Adrenal gland (tissue), 12 donors: Measurements from ENCODE around the gene PTPRN2. TPM values are rescaled to one million over a fixed set of nuclear protein-coding genes. Genes with fewer than 3 reads are reported as not detected.

Source experiments
- DNase-seq, 7 donors: peaks; one replicate each; pipeline ENCODE4 v3.0.0-alpha.2; 2019 to 2020
- H3K27ac ChIP-seq, 5 donors: fragments of 200-600 bp; sonication (generic) in 4 of 5; 1 replicate in 3 of 5; 2 replicates in 2 of 5; pipeline versions ENCODE4 v1.5.1 to v1.8.0; 2016 to 2020; ENCODE audit warnings: mild to moderate bottlenecking in 1 of 5
- H3K27me3 ChIP-seq: fragments of 200-600 bp; 2 replicates; pipeline ENCODE4 v1.8.0; 2021
- H3K36me3 ChIP-seq, 2 donors: fragments of 200-600 bp; replicated peaks in 1 of 2; 1 replicate in 1 of 2; 2 replicates in 1 of 2; pipeline versions ENCODE4 v1.5.1 to v1.8.0; 2018 to 2022
- H3K4me1 ChIP-seq, 2 donors: fragments of 200-600 bp; replicated peaks in 1 of 2; 1 replicate in 1 of 2; 2 replicates in 1 of 2; pipeline versions ENCODE4 v1.5.1 to v1.8.0; 2018 to 2021
- H3K4me3 ChIP-seq, 4 donors: fragments of 200-600 bp; sonication (generic) in 3 of 4; one replicate each; pipeline ENCODE4 v1.5.1; 2016 to 2018
- H3K9me3 ChIP-seq, 3 donors: fragments of 200-600 bp; sonication (generic) in 1 of 3; replicated peaks in 1 of 3; 1 replicate in 2 of 3; 2 replicates in 1 of 3; pipeline versions ENCODE4 v1.5.1 to v1.8.0; 2016 to 2021
- CTCF ChIP-seq, 6 experiments: fragments of 450-650 bp in 4 of 6; fragments of 200-600 bp in 2 of 6; sonication (generic) in 1 of 6; IDR thresholded peaks; 1 replicate in 5 of 6; 2 replicates in 1 of 6; pipeline versions ENCODE4 v1.5.1 to v1.8.0; 2016 to 2021; ENCODE audit warnings: antibody characterized with exemption in 6 of 6, mild to moderate bottlenecking in 2 of 6, moderate library complexity in 1 of 6
- POLR2A ChIP-seq, 2 donors: fragments of 450-650 bp; IDR thresholded peaks; one replicate each; pipeline ENCODE4 v1.6.1; 2017; ENCODE audit warnings: antibody characterized with exemption in 2 of 2, mild to moderate bottlenecking in 2 of 2, moderate library complexity in 1 of 2
- WGBS, 4 donors: extraction: QIAGEN DNeasy Blood & Tissue Kit in 2 of 4; methylation state at CpG; one replicate each; pipeline versions ENCODE4 v1.1.5 to v1.1.7; 2013 to 2017; 5-methylcytosine and 5-hydroxymethylcytosine counted together
- intact Hi-C, 2 donors: fragments of 100-400 bp; cut with DNase I; formaldehyde crosslinking; loops; one replicate each; pipeline versions ENCODE4 v1.14.1 to v1.15.0; 2022 to 2023
- polyA plus RNA-seq, 3 donors: library from polyadenylated mRNA; stranded (reverse); fragments of 200-250 nt in 2 of 3; fragments of 350-450 nt in 1 of 3; fragmentation: Illumina TruSeq in 1 of 3; extraction: RNeasy Lipid Tissue Mini Kit (QIAGEN cat#74804) in 1 of 3; gene quantifications; one replicate each; pipeline ENCODE4 v1.2.3, GENCODE V29; 2013 to 2014
- total RNA-seq, 9 donors: library from RNA; depleted of rRNA in 4 of 9; stranded (reverse); fragments of >200 nt in 4 of 9; fragments of 120-200 nt in 1 of 9; fragmentation: NEBNext Ultra II Directional in 1 of 9; extraction: Animal tissue kit (Norgen Biotek cat#: 25700) in 1 of 9; gene quantifications; one replicate each; pipeline versions ENCODE4 v1.1.0 to v1.2.4, GENCODE V29; 2013 to 2023
- donor health status: healthy with polysubstance abuse.
- donor health status: Bipolar disorder and iron deficiency.
- donor health status: DM: yes; HTN: yes; CAD: no.
- donor health status: DM: no; HTN: no; CAD: no.
- donor health status: DM: no; HTN: no; CAD: no.
- donor health status: DM: yes; HTN: yes; CAD: no.

The PTPRN2 gene
- total and polyA plus RNA-seq, 12 donors = 2.2 to 16.2 (median 3.4) TPM

GRCh38 chr7:157875230-157876179, 712.1 kb downstream of the PTPRN2 start:
- H3K9me3 ChIP-seq = no peaks in the 10 kb centered on the region
- peaks cover 5% of the 10 kb centered on the region for H3K27me3 ChIP-seq
- no peaks in the 10 kb centered on the region for H3K36me3 ChIP-seq
- no peaks in the 10 kb centered on the region for H3K4me1 ChIP-seq
- no peak overlapping the region for H3K4me3 ChIP-seq
- peak; percentile 14 to 46 (median 32) for TF ChIP-seq CTCF (IDR thresholded peaks at IDR 0.05)
- no peak for TF ChIP-seq POLR2A (IDR thresholded peaks at IDR 0.05)
- no peak overlapping the region for H3K27ac ChIP-seq
- WGBS, 4 donors = 17 to 33% (median 29%) methylated on average over 14 to 30 of the region's 30 CpGs
- peak in 5 of 7 donors; percentile 23 to 50 (median 33) for DNase-seq
- intact Hi-C loops = no loop called here

- H3K4me3 ChIP-seq = no peak overlapping the region
- H3K27ac ChIP-seq = no peak overlapping the region
- TF ChIP-seq CTCF (IDR thresholded peaks at IDR 0.05) (no peak), POLR2A (IDR thresholded peaks at IDR 0.05) (no peak)
- H3K36me3 ChIP-seq = no peaks in the 10 kb centered on the region
- H3K9me3 ChIP-seq = no peaks in the 10 kb centered on the region
- WGBS, 4 donors = 54 to 84% (median 67%) methylated on average over 9 to 12 of the region's 12 CpGs
- intact Hi-C loops = no loop called here
- peaks cover 5% of the 10 kb centered on the region for H3K27me3 ChIP-seq
- no peaks in the 10 kb centered on the region for H3K4me1 ChIP-seq
- no peak for DNase-seq
These were observed 712.8 kb downstream of the PTPRN2 start for GRCh38 chr7:157874870-157875229.

GRCh38 chr7:157874208-157874816, 713.3 kb downstream of the PTPRN2 start:
- TF ChIP-seq CTCF (IDR thresholded peaks at IDR 0.05) (no peak), POLR2A (IDR thresholded peaks at IDR 0.05) (no peak)
- no peak for DNase-seq
- Histone ChIP-seq H3K4me3 (no peak overlapping the region), H3K36me3 (no peaks in the 10 kb centered on the region), H3K27me3 (peaks cover 5% of the 10 kb centered on the region), H3K4me1 (no peaks in the 10 kb centered on the region), H3K27ac (no peak overlapping the region), H3K9me3 (no peaks in the 10 kb centered on the region)
- WGBS, 4 donors = 90 to 91% (median 91%) methylated on average over 14 of the region's 14 CpGs
- intact Hi-C loops = no loop called here

- intact Hi-C loops = no loop called here
- Histone ChIP-seq H3K27ac (no peak overlapping the region), H3K27me3 (peaks cover 5% of the 10 kb centered on the region), H3K9me3 (no peaks in the 10 kb centered on the region), H3K4me1 (no peaks in the 10 kb centered on the region), H3K36me3 (no peaks in the 10 kb centered on the region), H3K4me3 (no peak overlapping the region)
- WGBS, 4 donors = 69 to 90% (median 74%) methylated on average over 12 to 17 of the region's 17 CpGs
- TF ChIP-seq CTCF (IDR thresholded peaks at IDR 0.05) = no peak
- no peak for TF ChIP-seq POLR2A (IDR thresholded peaks at IDR 0.05)
- DNase-seq = no peak
These were observed 714.0 kb downstream of the PTPRN2 start for GRCh38 chr7:157873664-157874063.
